ENCODE measurements around the gene DNAH2.
A peak's percentile ranks its signal among the peaks of the same experiment; 100 is the strongest.

Gene DNAH2

GRCh38 chr17:7687908-7688807 lies 29.4 kb upstream of the DNAH2 start, which contains the start of gene WRAP53:
Gene WRAP53, plus strand, starts transcription at chr17:7688477. Its CDS starts 172 bp downstream, at chr17:7688649.
- peak within 1 kb of the TSS; percentile 99 for H3K27ac Mint-ChIP-seq
- no peaks in the 10 kb centered on the region for H3K27me3 Mint-ChIP-seq
- peaks cover 25 to 51% of the 10 kb centered on the region in 2 donors for H3K36me3 Mint-ChIP-seq
- peak within 1 kb of the TSS; percentile 88 to 91 for H3K4me3 Mint-ChIP-seq
- peak; percentile 83 to 84 for ATAC-seq (replicated peaks)
- no peaks in the 10 kb centered on the region for H3K9me3 Mint-ChIP-seq
- H3K4me1 Mint-ChIP-seq: peaks cover 24 to 41% of the 10 kb centered on the region in 2 donors
- DNase-seq: peak; percentile 95

- DNase-seq (no peak), ATAC-seq (replicated peaks) (no peak)
- H3K27ac Mint-ChIP-seq: peak overlapping the region; percentile 99
- H3K4me3 Mint-ChIP-seq: peak overlapping the region; percentile 88 to 91
- H3K4me1 Mint-ChIP-seq: peaks cover 23 to 37% of the 10 kb centered on the region in 2 donors
- peaks cover 28 to 51% of the 10 kb centered on the region in 2 donors for H3K36me3 Mint-ChIP-seq
- no peaks in the 10 kb centered on the region for H3K9me3 Mint-ChIP-seq
- no peaks in the 10 kb centered on the region for H3K27me3 Mint-ChIP-seq
Observed at GRCh38 chr17:7688808-7689316, 28.7 kb upstream of the DNAH2 start.

- H3K36me3 Mint-ChIP-seq: peaks cover 40 to 62% of the 10 kb centered on the region in 2 donors
- H3K4me3 Mint-ChIP-seq: no peak overlapping the region
- H3K9me3 Mint-ChIP-seq: no peaks in the 10 kb centered on the region
- peaks cover 0 to 2% of the 10 kb centered on the region in 2 donors for H3K4me1 Mint-ChIP-seq
- H3K27ac Mint-ChIP-seq: no peak overlapping the region
- no peak for DNase-seq
- no peak for ATAC-seq (replicated peaks)
- no peaks in the 10 kb centered on the region for H3K27me3 Mint-ChIP-seq
Observed at GRCh38 chr17:7695586-7695985, 22.0 kb upstream of the DNAH2 start.

GRCh38 chr17:7697828-7698588 lies 19.5 kb upstream of the DNAH2 start:
- no peaks in the 10 kb centered on the region for H3K9me3 Mint-ChIP-seq
- no peak overlapping the region for H3K27ac Mint-ChIP-seq
- H3K36me3 Mint-ChIP-seq: peaks cover 52 to 69% of the 10 kb centered on the region in 2 donors
- DNase-seq: no peak
- no peaks in the 10 kb centered on the region for H3K4me1 Mint-ChIP-seq
- peaks cover 11 to 12% of the 10 kb centered on the region in 2 donors for H3K27me3 Mint-ChIP-seq
- H3K4me3 Mint-ChIP-seq: no peak overlapping the region
- no peak for ATAC-seq (replicated peaks)

DNA sequence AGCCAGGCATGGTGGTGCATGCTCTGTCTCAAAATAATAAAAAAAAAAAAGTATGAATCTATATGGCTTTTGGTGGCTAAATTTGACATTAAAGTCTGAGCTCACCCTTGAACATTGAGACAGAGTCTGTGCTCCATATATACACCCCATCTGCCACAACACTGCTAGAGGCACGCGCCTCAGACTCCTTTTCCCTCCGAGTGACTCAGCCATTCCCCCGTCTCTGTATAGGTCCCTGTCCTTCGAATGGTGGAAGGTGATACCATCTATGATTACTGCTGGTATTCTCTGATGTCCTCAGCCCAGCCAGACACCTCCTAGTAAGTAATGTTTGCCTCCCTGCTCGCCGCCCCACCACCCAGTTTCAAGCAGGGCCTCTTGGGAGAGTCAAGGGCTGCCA lies 17.0 kb upstream of the DNAH2 start:
- H3K27ac Mint-ChIP-seq: no peak overlapping the region
- peaks cover 54 to 72% of the 10 kb centered on the region in 2 donors for H3K36me3 Mint-ChIP-seq
- H3K27me3 Mint-ChIP-seq: peaks cover 32% of the 10 kb centered on the region in 2 donors
- H3K4me3 Mint-ChIP-seq: no peak overlapping the region
- peaks cover 12 to 18% of the 10 kb centered on the region in 2 donors for H3K4me1 Mint-ChIP-seq
- H3K9me3 Mint-ChIP-seq: no peaks in the 10 kb centered on the region
- DNase-seq (no peak), ATAC-seq (replicated peaks) (no peak)

- H3K4me3 Mint-ChIP-seq: no peak overlapping the region
- H3K4me1 Mint-ChIP-seq: peaks cover 18 to 28% of the 10 kb centered on the region in 2 donors
- no peak for DNase-seq
- H3K36me3 Mint-ChIP-seq: peaks cover 44 to 62% of the 10 kb centered on the region in 2 donors
- no peak for ATAC-seq (replicated peaks)
- no peaks in the 10 kb centered on the region for H3K9me3 Mint-ChIP-seq
- no peak overlapping the region for H3K27ac Mint-ChIP-seq
- H3K27me3 Mint-ChIP-seq: peaks cover 43 to 44% of the 10 kb centered on the region in 2 donors
Observed at GRCh38 chr17:7701681-7702080, 15.9 kb upstream of the DNAH2 start.

GRCh38 chr17:7702776-7703175 lies 14.8 kb upstream of the DNAH2 start:
- H3K4me1 Mint-ChIP-seq: peaks cover 18 to 28% of the 10 kb centered on the region in 2 donors
- no peak for DNase-seq
- H3K27me3 Mint-ChIP-seq: peaks cover 52 to 55% of the 10 kb centered on the region in 2 donors
- ATAC-seq (replicated peaks): no peak
- H3K36me3 Mint-ChIP-seq: peaks cover 38 to 52% of the 10 kb centered on the region in 2 donors
- H3K9me3 Mint-ChIP-seq: no peaks in the 10 kb centered on the region
- H3K4me3 Mint-ChIP-seq: no peak overlapping the region
- H3K27ac Mint-ChIP-seq: no peak overlapping the region

DNA sequence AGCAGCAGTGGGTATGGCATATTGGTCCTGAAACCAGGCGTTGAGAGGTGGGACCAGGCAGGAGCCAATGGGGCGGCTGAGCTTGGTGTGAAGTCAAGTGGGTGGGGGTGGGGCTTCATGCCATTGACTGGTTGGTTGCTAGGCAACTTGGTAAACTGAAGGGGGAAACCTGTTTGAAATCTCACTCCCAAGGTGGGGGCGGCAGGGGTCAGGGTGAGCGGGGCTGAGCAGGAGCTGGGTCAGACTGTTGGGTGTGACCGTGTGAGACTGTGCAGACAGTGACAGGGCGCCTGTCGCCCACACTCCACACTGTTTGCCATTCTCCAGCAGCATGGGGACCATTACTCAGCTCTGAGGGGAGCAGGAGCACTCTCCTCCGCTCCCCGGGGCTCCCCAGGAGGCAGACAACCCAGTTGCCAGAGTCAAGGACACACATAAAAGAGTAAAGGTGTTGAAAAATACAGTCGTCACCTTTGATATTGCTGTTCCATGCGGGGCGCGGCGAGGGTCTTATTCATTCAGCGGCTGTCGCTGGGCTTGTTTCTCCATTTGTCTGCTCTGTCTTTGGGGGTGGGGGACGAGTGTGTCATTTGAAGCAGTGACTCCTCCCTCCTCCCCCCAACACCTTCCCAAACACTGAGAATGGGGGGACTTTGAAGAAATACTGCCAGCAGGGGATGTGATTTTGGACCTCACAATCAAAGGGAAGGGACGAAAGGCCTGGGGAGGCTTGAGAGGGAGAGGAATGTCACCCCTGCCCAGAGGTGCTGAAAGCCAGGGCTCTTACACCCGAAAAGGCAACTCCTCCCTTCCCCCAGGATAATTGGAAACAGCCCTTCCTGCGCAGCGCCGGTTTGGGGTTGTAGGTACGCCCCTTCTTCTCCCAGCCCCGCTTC lies 13.7 kb upstream of the DNAH2 start:
- no peak for DNase-seq
- Mint-ChIP-seq H3K27me3 (peaks cover 61 to 62% of the 10 kb centered on the region in 2 donors), H3K4me3 (peak overlapping the region in 1 of 2 donors; percentile 81)

DNA sequence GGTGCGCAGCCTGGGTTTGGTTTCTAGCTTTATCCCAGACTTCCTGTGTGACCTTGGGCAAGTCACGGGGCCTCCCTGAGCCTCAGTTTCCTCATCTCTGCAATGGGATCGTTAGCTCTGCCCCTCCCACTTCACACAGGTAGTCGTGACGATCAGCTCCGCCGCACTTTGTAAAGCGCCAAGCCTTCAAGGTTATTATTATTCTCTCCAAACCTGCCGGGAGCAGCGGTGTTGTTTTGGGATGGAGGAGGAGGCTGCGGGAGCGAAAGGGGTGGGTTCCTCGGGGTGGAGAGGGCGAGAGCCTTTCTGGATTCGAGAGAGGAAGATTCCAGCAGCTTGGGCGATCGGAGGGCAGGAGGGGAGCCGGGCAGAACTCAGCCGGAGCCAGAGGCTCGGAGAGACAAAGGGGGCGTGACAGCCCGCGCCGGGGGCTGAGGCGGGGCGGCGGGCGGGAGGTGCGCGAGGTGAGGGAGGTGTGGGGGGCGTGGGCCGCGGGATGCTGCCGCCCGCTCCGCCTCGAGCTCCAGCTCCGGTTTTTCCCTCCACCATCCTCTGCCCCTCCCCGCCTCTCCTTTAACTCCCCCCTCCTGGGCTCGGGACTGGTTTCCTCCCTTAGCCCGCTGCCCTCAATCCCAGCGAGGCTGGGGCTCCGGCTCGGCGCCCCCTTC lies 12.8 kb upstream of the DNAH2 start, which contains the start of gene EFNB3:
Gene EFNB3 (plus strand): TSS at position 602 of the 668 bp plus-strand sequence. CDS start 397 bp downstream, outside the sequence.
- Mint-ChIP-seq H3K36me3 (peaks cover 34 to 47% of the 10 kb centered on the region in 2 donors), H3K27me3 (peaks cover 64 to 67% of the 10 kb centered on the region in 2 donors), H3K4me3 (peak within 1 kb of the TSS; percentile 79 to 81), H3K9me3 (no peaks in the 10 kb centered on the region), H3K27ac (peak within 1 kb of the TSS; percentile 25), H3K4me1 (peaks cover 18 to 28% of the 10 kb centered on the region in 2 donors)
- ATAC-seq (replicated peaks): peak; percentile 19 to 33
- no peak for DNase-seq

More for the DNA sequence above, 13.7 kb upstream of the DNAH2 start:
- Mint-ChIP-seq H3K27ac (peak overlapping the region; percentile 14), H3K9me3 (no peaks in the 10 kb centered on the region), H3K4me1 (peaks cover 18 to 28% of the 10 kb centered on the region in 2 donors), H3K36me3 (peaks cover 34 to 47% of the 10 kb centered on the region in 2 donors)
- ATAC-seq (replicated peaks): peak in 1 of 2 donors; percentile 45

- H3K4me3 Mint-ChIP-seq: peak overlapping the region in 1 of 2 donors; percentile 17
- H3K27me3 Mint-ChIP-seq: peaks cover 72 to 75% of the 10 kb centered on the region in 2 donors
- ATAC-seq (replicated peaks) (peak; percentile 29 to 35), DNase-seq (no peak)
- peak overlapping the region; percentile 25 for H3K27ac Mint-ChIP-seq
- H3K4me1 Mint-ChIP-seq: peaks cover 24 to 34% of the 10 kb centered on the region in 2 donors
- H3K36me3 Mint-ChIP-seq: peaks cover 32 to 41% of the 10 kb centered on the region in 2 donors
- no peaks in the 10 kb centered on the region for H3K9me3 Mint-ChIP-seq
Observed at GRCh38 chr17:7705269-7706255, 12.0 kb upstream of the DNAH2 start.

- Mint-ChIP-seq H3K27me3 (peaks cover 77 to 86% of the 10 kb centered on the region in 2 donors), H3K9me3 (no peaks in the 10 kb centered on the region)
- no peak for ATAC-seq (replicated peaks)
Observed at GRCh38 chr17:7706631-7707354, 10.8 kb upstream of the DNAH2 start.

More at GRCh38 chr17:7706631-7707354, 10.8 kb upstream of the DNAH2 start:
- Mint-ChIP-seq H3K4me1 (peaks cover 24 to 37% of the 10 kb centered on the region in 2 donors), H3K4me3 (no peak overlapping the region), H3K36me3 (peaks cover 22 to 29% of the 10 kb centered on the region in 2 donors), H3K27ac (no peak overlapping the region)
- DNase-seq: no peak
